Hepatocyte (in vitro differentiated cells): Measurements from ENCODE around the gene EYA4. TPM values are rescaled to one million over a fixed set of nuclear protein-coding genes. Genes with fewer than 3 reads are reported as not detected.

Experiments
- DNase-seq: peaks from one replicate; pipeline ENCODE4 v3.0.0-alpha.2; 2016; ENCODE audit warnings: low spot score
- H2AFZ ChIP-seq: fragments of 200-600 bp; sonication (generic); 2 replicates; pipeline ENCODE4 v1.6.0; 2016; ENCODE audit warnings: antibody characterized with exemption, mild to moderate bottlenecking
- H3K27ac ChIP-seq: fragments of 200-600 bp; sonication (generic); 2 replicates; pipeline ENCODE4 v1.5.1; 2016; ENCODE audit warnings: mild to moderate bottlenecking
- H3K27me3 ChIP-seq: fragments of 200-600 bp; sonication (generic); 2 replicates; pipeline ENCODE4 v1.6.1; 2016
- H3K36me3 ChIP-seq: fragments of 200-600 bp; sonication (generic); replicated peaks from 2 replicates; pipeline ENCODE4 v1.5.1; 2016; ENCODE audit warnings: low read depth; ENCODE audit not compliant: insufficient read depth
- H3K4me1 ChIP-seq: fragments of 200-600 bp; sonication (generic); 2 replicates; pipeline ENCODE4 v1.5.1; 2016; ENCODE audit warnings: mild to moderate bottlenecking, moderate library complexity; ENCODE audit not compliant: insufficient read depth
- H3K4me2 ChIP-seq: fragments of 200-600 bp; sonication (generic); 2 replicates; pipeline ENCODE4 v1.6.0; 2016
- H3K4me3 ChIP-seq: fragments of 200-600 bp; sonication (generic); 2 replicates; pipeline ENCODE4 v1.5.1; 2016; ENCODE audit warnings: mild to moderate bottlenecking
- H3K79me2 ChIP-seq: fragments of 200-600 bp; sonication (generic); 2 replicates; pipeline ENCODE4 v1.6.0; 2017; ENCODE audit warnings: mild to moderate bottlenecking
- H3K9me2 ChIP-seq: fragments of 200-600 bp; sonication (generic); replicated peaks from 2 replicates; pipeline ENCODE4 v1.6.0; 2017; ENCODE audit warnings: mild to moderate bottlenecking; ENCODE audit not compliant: insufficient read depth
- H3K9me3 ChIP-seq: fragments of 200-600 bp; sonication (generic); 2 replicates; pipeline ENCODE4 v1.5.1; 2016; ENCODE audit warnings: low read depth, mild to moderate bottlenecking
- H4K20me1 ChIP-seq: fragments of 200-600 bp; sonication (generic); 2 replicates; pipeline ENCODE4 v1.6.0; 2016; ENCODE audit warnings: mild to moderate bottlenecking; ENCODE audit not compliant: insufficient read depth, poor library complexity, severe bottlenecking
- CTCF ChIP-seq: fragments of 200-600 bp; sonication (generic); IDR thresholded peaks from 2 replicates; pipeline ENCODE4 v1.5.1; 2016; ENCODE audit warnings: antibody characterized with exemption, mild to moderate bottlenecking; ENCODE audit not compliant: poor library complexity
- EZH2 ChIP-seq: fragments of 200-600 bp; sonication (generic); IDR thresholded peaks from 2 replicates; pipeline ENCODE4 v1.6.1; 2016; ENCODE audit warnings: antibody characterized with exemption, mild to moderate bottlenecking, borderline replicate concordance
- EZH2phosphoT487 ChIP-seq: fragments of 200-600 bp; sonication (generic); IDR thresholded peaks from one replicate; pipeline ENCODE4 v1.6.1; 2018; ENCODE audit warnings: antibody characterized with exemption, mild to moderate bottlenecking, low read depth, moderate library complexity; ENCODE audit not compliant: unreplicated experiment, severe bottlenecking
- WGBS: methylation state at CpG from one replicate; pipeline ENCODE4 v1.1.6; 2016; ENCODE audit warnings: low lambda C conversion rate; ENCODE audit errors: missing lambda C conversion rate; 5-methylcytosine and 5-hydroxymethylcytosine counted together
- polyA plus RNA-seq: library from polyadenylated mRNA; unstranded; fragments of >200 nt; fragmentation: Nextera tagmentation; extraction: Ambion mirVana; gene quantifications from 2 replicates; pipeline ENCODE4 v1.2.1, GENCODE V29; 2016
- total RNA-seq: library from RNA; depleted of rRNA; stranded (reverse); fragments of >200 nt; gene quantifications from 2 replicates; pipeline ENCODE4 v1.2.3, GENCODE V29; 2014

Gene EYA4
- total and polyA plus RNA-seq, 2 experiments from 2014 or later, result 0.33 to 1.8 TPM

- Histone ChIP-seq H3K9me2 (no peaks in the 10 kb centered on the region), H3K4me2 (no peak overlapping the region), H3K4me3 (no peak overlapping the region), H3K4me1 (peaks cover 21% of the 10 kb centered on the region), H3K79me2 (no peaks in the 10 kb centered on the region), H3K9me3 (no peaks in the 10 kb centered on the region), H3K27ac (no peak overlapping the region), H3K27me3 (no peaks in the 10 kb centered on the region), H4K20me1 (no peaks in the 10 kb centered on the region), H3K36me3 (no peaks in the 10 kb centered on the region), H2AFZ (no peak overlapping the region)
- WGBS, result 79% methylated on average over 7 of the region's 7 CpGs
- no peak for DNase-seq
- TF ChIP-seq CTCF (no peak), EZH2phosphoT487 (no peak), EZH2 (no peak)
These were observed 98.6 kb downstream of the EYA4 start for GRCh38 chr6:133339543-133340384.

GRCh38 chr6:133340557-133340956 is 99.4 kb downstream of the EYA4 start:
- H3K27me3 ChIP-seq, result no peaks in the 10 kb centered on the region
- H3K4me3 ChIP-seq, result no peak overlapping the region
- peaks cover 21% of the 10 kb centered on the region for H3K4me1 ChIP-seq
- no peaks in the 10 kb centered on the region for H3K9me2 ChIP-seq
- H3K27ac ChIP-seq, result no peak overlapping the region
- TF ChIP-seq EZH2 (no peak), CTCF (no peak), EZH2phosphoT487 (no peak)
- WGBS, result 65% methylated on average over 3 of the region's 3 CpGs
- no peak for DNase-seq
- no peak overlapping the region for H3K4me2 ChIP-seq
- H2AFZ ChIP-seq, result no peak overlapping the region
- no peaks in the 10 kb centered on the region for H4K20me1 ChIP-seq
- no peaks in the 10 kb centered on the region for H3K79me2 ChIP-seq
- H3K36me3 ChIP-seq, result no peaks in the 10 kb centered on the region
- H3K9me3 ChIP-seq, result no peaks in the 10 kb centered on the region

GRCh38 chr6:133341607-133342158 is 100.5 kb downstream of the EYA4 start:
- no peaks in the 10 kb centered on the region for H4K20me1 ChIP-seq
- H3K4me3 ChIP-seq, result no peak overlapping the region
- H3K4me1 ChIP-seq, result peaks cover 21% of the 10 kb centered on the region
- 13% methylated on average over 1 of the region's 1 CpG for WGBS
- no peaks in the 10 kb centered on the region for H3K27me3 ChIP-seq
- no peaks in the 10 kb centered on the region for H3K36me3 ChIP-seq
- H3K79me2 ChIP-seq, result no peaks in the 10 kb centered on the region
- H2AFZ ChIP-seq, result no peak overlapping the region
- no peak overlapping the region for H3K4me2 ChIP-seq
- H3K9me2 ChIP-seq, result no peaks in the 10 kb centered on the region
- TF ChIP-seq CTCF (no peak), EZH2 (no peak)
- H3K27ac ChIP-seq, result peak overlapping the region; percentile 29
- peak; percentile 34 for DNase-seq
- no peaks in the 10 kb centered on the region for H3K9me3 ChIP-seq
